Measurements from ENCODE around the gene PAQR5.

Gene PAQR5

DNA sequence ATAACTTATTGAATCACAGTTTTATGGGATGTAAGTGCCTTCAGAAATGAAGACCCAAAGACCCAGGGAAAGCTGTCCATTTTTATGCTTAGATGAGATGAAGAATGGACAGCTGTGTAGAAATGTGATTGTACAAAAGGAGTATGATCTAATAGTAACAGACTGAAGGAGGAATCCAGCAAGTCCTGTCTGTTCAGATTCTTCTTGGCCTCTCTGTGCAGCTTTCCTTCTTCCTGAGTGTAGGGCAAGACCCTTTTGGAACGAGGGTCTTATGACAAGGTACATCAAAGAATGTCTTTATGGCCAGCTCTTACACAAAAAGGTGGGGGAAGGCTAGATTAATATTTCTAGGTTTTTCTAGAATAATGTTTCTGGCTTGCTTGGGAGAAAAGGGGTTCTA lies 114.0 kb downstream of the PAQR5 start:
- TF ChIP-seq EP300 (IDR thresholded peaks at IDR 0.05; ENCODE audit: borderline replicate concordance) (no peak), FOXM1 (IDR thresholded peaks at IDR 0.05; ENCODE audit: borderline replicate concordance, low read depth) (no peak), YY1 (IDR thresholded peaks at IDR 0.05; ENCODE audit: low read depth) (no peak), RAD21 (IDR thresholded peaks at IDR 0.05; ENCODE audit: low read depth) (no peak), NFIC (IDR thresholded peaks at IDR 0.05) (no peak), EGR1 (IDR thresholded peaks at IDR 0.05) (no peak), REST (IDR thresholded peaks at IDR 0.05; ENCODE audit: low read depth) (no peak), TEAD4 (IDR thresholded peaks at IDR 0.05) (no peak), CEBPB (IDR thresholded peaks at IDR 0.05) (no peak), CREB1 (IDR thresholded peaks at IDR 0.05; ENCODE audit: low read depth) (no peak)

DNA sequence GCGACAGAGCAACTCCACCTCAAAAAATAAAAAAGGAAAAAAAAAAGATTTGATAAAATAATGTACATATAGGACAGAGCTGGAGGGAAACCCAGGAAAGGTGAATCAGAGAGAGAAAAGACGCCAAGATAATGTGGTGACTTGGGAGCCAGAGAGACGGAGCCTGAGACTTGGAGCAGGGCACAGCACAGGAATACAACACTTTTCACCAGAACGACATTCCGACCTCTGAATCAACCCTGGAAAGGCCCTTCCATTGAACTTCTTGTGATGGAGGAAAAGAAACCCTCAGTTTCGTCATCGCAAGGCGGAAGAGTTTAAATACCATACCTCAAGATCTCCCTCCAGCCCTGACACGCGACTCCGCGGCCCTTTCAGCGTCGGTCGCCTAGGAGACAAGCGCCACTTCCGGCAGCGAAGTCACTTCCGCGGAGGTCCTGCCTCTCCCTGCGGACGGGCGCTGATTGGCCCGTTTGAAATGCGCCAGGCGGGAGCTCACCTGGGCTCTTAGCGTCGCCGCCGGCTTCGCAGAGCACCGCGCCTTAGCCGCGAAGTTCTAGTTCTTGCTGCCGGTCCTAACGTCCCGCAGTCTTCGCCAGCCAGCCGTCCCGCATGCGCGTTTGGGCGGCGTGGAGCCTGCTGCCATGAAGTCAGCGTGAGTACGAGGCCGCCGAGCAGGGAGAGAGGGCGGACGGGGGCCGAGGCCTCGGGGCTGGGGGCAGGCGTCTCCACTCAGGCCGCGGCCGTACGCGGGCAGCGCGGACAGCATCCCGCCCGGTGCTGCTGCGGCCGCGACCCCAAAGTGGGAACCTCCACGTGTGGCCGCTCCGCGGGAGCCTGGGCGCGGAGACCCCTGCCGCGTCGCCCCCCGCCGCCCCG lies 115.3 kb downstream of the PAQR5 start, which contains the start of gene KIF23:
TSS of gene KIF23 (plus strand) at position 528 of the 879 bp plus-strand sequence. CDS start at position 645, 117 bp downstream.
- peak; percentile 79 for TF ChIP-seq CREB1 (IDR thresholded peaks at IDR 0.05; ENCODE audit: low read depth)
- no peak for TF ChIP-seq CEBPB (IDR thresholded peaks at IDR 0.05)
- no peak for TF ChIP-seq NFIC (IDR thresholded peaks at IDR 0.05)
- peak; percentile 19; the same call in 1 of the 2 replicates for TF ChIP-seq TCF12 (IDR thresholded peaks at IDR 0.05; ENCODE audit: low read depth)
- TF ChIP-seq, protein P1, sequence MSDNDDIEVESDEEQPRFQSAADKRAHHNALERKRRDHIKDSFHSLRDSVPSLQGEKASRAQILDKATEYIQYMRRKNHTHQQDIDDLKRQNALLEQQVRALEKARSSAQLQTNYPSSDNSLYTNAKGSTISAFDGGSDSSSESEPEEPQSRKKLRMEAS (IDR thresholded peaks at IDR 0.05): peak; percentile 96
- peak; percentile 88 for TF ChIP-seq ZBTB7A (IDR thresholded peaks at IDR 0.05; ENCODE audit: low read depth)
- TF ChIP-seq FOXM1 (IDR thresholded peaks at IDR 0.05; ENCODE audit: borderline replicate concordance, low read depth): peak; percentile 100
- TF ChIP-seq TAF1 (IDR thresholded peaks at IDR 0.05; ENCODE audit: low read depth): peak; percentile 76
- TF ChIP-seq YY1 (IDR thresholded peaks at IDR 0.05; ENCODE audit: low read depth): peak; percentile 35; the same call in 1 of the 2 replicates
- TF ChIP-seq EP300 (IDR thresholded peaks at IDR 0.05; ENCODE audit: borderline replicate concordance): peak; percentile 33; the same call in 1 of the 2 replicates
- TF ChIP-seq RAD21 (IDR thresholded peaks at IDR 0.05; ENCODE audit: low read depth): no peak
- TF ChIP-seq EGR1 (IDR thresholded peaks at IDR 0.05): no peak
- TF ChIP-seq, protein P2, sequence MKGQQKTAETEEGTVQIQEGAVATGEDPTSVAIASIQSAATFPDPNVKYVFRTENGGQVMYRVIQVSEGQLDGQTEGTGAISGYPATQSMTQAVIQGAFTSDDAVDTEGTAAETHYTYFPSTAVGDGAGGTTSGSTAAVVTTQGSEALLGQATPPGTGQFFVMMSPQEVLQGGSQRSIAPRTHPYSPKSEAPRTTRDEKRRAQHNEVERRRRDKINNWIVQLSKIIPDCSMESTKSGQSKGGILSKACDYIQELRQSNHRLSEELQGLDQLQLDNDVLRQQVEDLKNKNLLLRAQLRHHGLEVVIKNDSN (IDR thresholded peaks at IDR 0.05): no peak; the same call in 1 of the 2 replicates
- TF ChIP-seq TEAD4 (IDR thresholded peaks at IDR 0.05): no peak
- TF ChIP-seq REST (IDR thresholded peaks at IDR 0.05; ENCODE audit: low read depth): no peak

- peak; percentile 74 for TF ChIP-seq TEAD4 (IDR thresholded peaks at IDR 0.05)
- TF ChIP-seq CEBPB (IDR thresholded peaks at IDR 0.05): no peak
- 0 out of 2 replicates have a peak, but pooled peaks have one; percentile 33 for TF ChIP-seq TAF1 (IDR thresholded peaks at IDR 0.05; ENCODE audit: low read depth)
Measured at GRCh38 chr15:69414701-69415167, 116.0 kb downstream of the PAQR5 start.

DNA sequence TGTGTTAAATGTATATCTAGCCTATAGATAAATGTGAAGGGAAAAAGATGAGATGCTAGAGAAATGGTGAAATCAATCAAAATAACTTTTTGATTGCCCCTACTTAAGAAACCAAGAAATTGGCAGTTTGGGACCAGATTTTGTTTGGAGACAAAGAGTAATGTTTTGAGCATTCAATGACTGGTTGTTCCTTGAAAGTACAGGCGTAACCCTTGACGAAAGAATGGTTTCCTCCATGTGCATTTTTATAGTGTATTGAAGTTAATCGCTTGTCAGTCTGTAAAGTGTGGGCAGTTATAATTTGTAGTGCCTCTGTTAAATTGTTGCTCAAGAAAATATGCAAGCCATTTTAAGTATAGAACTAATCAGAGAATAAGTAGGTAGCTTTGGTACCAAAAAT lies 116.7 kb downstream of the PAQR5 start:
- TF ChIP-seq, protein P1 (IDR thresholded peaks at IDR 0.05): no peak
- TF ChIP-seq NFIC (IDR thresholded peaks at IDR 0.05) (no peak), EGR1 (IDR thresholded peaks at IDR 0.05) (no peak), YY1 (IDR thresholded peaks at IDR 0.05; ENCODE audit: low read depth) (no peak), FOXM1 (IDR thresholded peaks at IDR 0.05; ENCODE audit: borderline replicate concordance, low read depth) (no peak), REST (IDR thresholded peaks at IDR 0.05; ENCODE audit: low read depth) (no peak), TEAD4 (IDR thresholded peaks at IDR 0.05) (no peak), EP300 (IDR thresholded peaks at IDR 0.05; ENCODE audit: borderline replicate concordance) (no peak), TCF12 (IDR thresholded peaks at IDR 0.05; ENCODE audit: low read depth) (no peak), TAF1 (IDR thresholded peaks at IDR 0.05; ENCODE audit: low read depth) (no peak)
- TF ChIP-seq, protein P2 (IDR thresholded peaks at IDR 0.05): no peak
